SK-N-DZ (cell line): Measurements from ENCODE around the gene COMMD10.
"Not testable (repeated sequence)": the region's sequence is repeated elsewhere in the genome, so short reads cannot be mapped to it uniquely, and the experiment has no call there.

Experiments used
- DNase-seq: peaks from one replicate; pipeline ENCODE4 v3.0.0-alpha.2; 2015; ENCODE audit warnings: low spot score

COMMD10 gene

DNA sequence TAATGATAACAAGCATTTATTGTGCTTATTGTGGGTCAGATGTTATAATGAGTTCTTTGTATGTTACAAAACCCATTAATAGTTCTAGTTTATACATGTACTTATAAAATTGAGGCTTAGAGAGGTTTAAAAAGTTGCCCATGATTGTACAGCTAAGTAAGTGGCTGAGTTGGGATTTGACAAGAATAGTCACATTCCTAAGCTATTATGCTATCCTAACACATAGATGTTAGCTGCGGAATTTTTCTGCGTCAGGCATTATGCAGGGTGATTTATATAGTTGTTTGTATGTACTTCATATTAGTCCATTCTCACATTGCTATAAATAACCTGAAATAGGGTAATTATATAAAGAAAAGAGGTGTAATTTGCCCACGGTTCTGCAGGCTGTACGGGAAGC lies 12.5 kb downstream of the COMMD10 start:
- no peak for DNase-seq

DNA sequence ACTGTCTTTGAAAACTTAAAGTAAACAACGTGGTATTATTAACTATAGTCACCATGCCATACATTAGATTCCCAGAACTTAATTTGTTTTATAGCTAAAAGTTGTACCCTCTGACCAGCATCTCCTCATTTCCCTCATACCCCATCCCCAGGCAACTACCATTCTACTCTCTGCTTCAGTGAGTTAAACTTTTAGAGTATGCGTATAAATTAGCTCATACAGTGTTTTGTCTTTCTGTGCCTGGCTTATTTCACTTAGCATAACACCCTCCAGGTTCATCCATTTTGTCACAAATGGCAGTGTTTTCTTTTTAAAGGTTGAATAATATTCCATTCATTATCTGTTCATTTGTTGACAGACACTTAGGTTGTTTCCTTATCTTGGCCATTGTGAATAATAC lies 14.2 kb downstream of the COMMD10 start:
- DNase-seq = no peak

DNA sequence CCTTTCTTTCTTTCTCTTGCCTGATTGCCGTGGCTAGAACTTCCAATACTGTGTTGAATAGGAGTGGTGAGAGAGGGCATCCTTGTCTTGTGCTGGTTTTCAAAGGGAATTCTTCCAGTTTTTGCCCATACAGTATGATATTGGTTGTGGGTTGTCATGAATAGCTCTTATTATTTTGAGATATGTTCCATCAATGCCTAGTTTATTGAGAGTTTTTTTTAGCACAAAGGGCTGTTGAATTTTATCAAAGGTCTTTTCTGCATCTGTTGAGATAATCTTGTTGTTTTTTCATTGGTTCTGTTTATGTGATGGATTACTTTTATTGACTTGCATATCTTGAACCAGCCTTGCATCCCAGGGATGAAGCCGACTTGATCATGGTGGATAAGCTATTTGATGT lies 20.1 kb downstream of the COMMD10 start:
- DNase-seq = not testable (repeated sequence)

DNA sequence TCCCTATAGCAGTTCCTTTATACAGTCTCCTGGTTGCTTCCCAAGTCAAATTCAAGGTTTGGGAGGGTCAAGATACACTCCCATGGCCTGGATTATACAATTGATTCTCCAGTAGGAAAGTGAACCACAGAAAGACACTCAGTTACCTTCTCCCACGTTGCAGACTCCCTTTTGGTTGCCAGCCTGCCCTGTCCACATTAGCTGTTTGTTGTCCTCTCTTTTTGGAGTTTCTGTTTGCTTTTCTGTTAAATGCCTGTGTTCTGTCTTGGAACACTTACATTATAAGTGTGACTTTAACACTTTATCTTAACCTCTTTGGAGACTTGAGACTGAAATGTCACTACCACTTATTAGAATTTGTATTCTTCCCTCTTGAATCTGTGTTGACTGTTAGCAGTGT lies 30.3 kb downstream of the COMMD10 start:
- DNase-seq = no peak

DNA sequence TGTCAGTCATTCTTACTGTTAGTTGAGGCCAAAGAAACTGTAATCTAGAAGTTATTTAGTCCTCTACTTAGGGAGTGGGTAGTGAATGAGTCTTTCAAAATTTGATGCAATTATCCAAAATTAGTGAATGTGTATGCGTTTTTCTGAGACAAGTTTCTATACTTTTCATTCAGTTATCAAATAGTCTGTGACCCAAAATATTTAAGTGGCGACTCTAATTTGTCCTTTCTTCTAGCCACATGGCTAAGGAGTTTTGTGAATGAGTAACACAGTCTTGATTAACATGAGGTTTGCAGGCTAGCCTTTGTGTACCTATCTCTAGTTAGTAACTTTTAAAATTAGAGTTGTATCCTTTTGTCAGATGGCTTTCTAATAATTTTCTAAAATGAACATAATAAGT lies 45.6 kb downstream of the COMMD10 start:
- no peak for DNase-seq

DNA sequence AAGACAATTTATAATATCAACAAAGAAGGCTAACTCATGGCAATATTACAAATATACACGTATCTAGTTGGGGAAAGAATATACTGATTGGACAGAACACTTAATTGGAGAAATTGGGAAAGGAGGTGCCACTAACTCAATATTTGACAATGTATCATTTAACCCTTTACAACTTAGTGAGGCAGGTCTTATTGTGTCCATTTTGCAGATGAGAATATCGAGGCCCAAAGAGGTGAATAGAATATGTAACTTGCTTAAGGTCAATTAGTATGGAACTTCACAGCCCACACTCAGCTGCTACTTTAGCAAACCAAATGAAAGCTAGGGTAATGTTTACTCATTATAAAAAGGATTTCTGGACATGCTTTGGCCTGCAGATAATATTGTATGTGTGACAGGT lies 46.2 kb downstream of the COMMD10 start:
- DNase-seq = no peak

DNA sequence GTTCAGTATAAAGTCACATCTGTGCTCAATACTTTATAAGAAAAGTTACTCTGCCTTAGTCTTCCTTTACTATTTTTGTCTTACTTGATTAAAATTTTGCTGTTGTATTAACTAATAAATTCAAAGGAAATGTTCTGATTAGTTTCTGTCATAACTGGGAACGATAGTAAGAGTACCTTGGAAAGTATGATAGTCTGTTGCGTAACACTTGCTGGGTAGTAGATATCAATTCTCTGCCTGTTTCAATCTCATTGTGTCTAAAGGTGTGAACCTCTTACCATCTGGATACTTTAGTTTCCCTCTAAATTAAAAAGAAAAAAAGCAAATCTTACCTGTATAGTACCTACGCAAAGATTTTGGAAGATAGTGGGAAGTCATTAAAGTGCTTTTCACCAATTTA lies 48.5 kb downstream of the COMMD10 start:
- DNase-seq = no peak

DNA sequence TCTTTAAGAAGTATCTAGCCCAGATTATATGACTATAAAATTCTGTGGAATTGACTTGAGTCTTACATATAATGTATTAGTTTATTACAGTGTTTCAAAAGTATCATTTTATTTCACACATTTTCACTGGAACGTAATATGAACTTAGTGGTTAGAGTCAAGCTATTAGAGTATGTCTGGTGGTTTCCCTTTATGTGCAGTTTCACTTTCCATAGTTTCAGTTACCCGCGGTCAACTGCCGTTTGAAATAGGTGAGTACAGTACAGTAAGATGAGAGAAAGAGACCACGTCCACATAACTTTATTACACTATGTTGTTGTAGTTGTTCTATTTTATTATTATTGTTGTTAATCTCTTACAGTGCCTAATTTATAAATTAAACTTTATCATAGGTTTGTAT lies 50.5 kb downstream of the COMMD10 start:
- DNase-seq = no peak

DNA sequence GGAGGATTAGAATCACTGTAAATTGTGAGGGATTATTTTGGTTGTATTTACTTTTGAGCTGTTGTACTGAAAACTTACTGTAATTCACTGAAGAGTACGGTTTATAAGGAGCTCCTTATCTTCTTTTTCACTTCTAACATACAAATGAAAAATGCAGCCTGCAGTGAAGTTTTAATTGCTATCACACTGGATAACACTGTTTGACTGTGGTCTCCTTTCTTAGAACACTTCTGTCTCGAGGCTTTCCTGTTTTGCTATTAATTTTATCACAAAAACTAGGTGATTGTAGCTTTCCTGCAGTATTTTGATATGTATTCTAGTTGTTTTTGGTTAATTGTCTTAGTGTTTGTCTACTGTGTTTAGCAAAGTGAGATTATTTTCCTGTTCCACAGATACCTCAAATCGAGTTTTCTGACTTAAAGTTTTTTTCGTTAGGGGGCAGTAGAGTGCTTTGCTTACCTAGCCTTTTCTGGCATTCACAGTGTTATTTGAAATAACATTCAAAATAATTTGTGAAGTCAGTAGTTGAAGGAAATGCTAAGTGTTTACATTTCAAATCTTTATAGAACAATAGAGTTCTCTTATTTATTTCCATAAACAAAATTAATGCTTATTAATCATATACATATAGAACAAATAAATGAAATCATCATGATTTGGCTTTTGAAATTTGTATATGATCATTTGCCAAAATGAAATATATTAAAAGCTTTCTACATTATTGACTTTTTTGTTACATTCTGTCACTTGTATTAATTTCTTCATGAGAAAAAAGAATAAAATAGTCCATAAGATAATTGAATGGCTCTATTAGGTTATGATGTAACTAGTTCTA lies 52.9 kb downstream of the COMMD10 start:
- DNase-seq = peak; percentile 52

DNA sequence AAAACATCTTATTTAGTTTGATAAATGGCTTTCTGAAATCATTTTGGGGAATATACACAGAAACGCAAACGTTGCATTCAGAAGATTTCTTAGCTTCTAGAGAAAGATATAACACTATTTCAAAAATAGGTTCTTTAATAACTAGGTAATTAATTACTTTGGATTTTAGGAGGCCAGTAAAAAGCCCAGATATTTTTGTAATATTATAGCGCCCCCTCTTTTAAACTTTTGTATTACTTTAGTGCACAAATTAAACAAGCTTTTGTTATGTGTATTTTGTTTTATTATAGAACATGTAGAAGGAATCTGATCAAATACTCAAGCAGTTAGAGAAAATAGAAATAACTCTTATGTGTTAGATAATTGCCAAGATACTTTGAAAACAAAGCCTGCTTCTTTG lies 57.7 kb downstream of the COMMD10 start:
- DNase-seq = no peak

DNA sequence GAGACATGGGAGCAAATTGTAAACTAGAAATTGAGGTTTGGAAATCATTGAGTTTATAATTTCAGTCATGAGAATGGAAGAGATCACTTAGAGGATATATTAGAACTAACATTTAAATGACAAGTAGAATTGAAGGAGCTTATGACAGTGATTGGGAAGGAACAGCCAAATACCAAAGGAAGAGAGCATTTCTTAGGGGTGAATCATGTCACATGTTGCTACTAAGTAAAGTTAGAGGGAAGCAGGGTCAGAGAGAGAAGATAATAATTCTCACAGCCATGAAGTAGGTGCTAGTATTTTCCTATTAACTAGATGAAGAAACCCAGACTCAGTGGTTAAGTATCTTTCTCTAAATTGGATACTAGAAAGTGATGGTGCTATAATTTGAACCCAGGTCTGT lies 59.3 kb downstream of the COMMD10 start:
- no peak for DNase-seq

DNA sequence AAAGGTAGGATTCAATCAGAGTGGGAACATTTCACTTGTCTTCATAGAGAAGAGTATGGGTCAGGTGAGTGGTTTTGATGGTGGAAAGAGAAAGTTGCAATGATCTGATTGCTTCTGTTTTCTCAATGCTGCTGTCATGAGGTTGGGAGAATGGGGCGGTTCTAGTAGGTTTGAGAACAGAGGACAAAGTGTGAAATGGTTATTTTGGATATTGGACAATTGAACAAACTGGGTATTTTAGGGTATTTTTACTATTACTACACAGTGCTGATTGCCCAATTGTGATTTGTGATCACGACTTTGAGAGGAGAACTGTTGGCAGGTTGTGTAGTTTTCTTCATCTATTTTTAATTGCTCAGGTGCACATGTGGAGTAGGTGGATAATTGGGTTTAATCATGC lies 60.2 kb downstream of the COMMD10 start:
- no peak for DNase-seq

DNA sequence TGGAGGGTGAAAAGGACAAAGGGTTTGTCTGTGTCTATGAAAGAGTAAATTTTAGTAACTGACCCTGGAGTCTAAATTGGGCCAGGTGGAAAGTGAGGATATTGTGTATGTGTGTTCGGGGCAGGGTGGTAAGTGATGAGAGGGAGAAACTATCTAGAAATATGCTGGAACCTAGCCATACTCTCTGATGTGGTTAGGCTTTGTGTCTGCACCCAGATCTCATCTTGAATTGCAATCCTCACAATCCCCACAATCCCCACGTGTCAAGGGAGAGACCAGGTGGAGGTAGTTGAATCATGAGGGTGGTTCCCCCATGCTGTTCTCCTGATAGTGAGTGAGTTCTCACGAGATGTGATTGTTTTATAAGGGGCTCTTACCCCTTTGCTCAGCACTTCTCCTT lies 60.6 kb downstream of the COMMD10 start:
- DNase-seq = no peak

DNA sequence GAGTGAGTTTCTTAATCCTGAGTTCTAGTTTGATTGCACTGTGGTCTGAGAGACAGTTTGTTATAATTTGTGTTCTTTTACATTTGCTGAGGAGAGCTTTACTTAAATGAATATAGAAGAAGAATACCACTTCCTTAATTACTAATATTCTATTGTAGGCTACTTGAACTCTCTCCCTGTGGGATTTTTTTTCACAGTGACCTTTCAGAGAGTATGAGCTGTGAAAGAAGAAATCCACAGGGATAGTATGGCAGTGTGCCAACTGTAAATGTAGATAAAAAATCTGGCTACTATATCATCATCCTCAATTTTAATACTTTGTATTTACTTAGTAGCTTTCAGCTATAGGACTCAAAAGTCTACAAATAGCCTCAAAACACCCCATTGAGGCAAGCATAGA lies 67.3 kb downstream of the COMMD10 start:
- DNase-seq = no peak

DNA sequence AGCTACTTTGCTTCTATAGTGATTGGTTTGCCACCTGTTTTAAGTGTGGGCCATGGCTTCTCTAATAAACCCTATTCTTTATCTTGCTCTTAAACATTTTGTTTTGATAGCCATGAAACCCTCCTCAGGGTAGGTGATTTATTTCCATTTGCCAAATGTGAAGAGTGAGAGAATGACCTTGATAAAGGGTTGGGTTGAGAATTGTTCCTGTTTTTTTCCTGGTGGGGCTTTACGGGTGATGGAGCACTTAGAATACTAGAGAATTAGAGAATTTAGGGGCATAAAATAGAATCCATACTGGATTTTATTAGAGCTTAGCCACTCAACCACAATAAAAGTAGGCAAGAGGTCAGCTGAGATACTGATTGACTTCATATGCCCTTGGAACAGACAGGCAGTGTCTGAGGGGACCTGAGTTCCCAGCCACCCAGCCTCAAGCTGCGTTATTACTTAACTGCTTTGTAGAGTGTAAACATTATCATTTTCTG lies 68.9 kb downstream of the COMMD10 start:
- no peak for DNase-seq

DNA sequence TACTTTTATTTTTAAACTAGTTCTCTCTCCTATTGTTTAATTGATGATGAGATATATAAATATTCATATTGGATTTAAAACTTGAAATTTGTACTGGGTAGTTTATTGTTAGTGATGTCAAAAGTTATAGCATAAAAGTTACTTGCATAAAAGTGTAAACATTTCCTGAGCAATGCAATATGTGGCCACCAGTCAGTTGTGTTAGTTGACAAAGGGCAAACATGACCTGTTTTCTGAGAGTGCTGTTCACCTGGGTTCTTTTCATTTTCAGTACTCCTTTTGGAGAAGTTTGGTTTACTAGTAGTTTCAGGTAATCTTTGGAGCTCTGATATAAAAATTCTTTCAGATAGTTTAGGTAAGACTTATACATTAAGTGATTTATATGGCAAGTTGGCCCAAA lies 69.4 kb downstream of the COMMD10 start:
- DNase-seq = no peak

DNA sequence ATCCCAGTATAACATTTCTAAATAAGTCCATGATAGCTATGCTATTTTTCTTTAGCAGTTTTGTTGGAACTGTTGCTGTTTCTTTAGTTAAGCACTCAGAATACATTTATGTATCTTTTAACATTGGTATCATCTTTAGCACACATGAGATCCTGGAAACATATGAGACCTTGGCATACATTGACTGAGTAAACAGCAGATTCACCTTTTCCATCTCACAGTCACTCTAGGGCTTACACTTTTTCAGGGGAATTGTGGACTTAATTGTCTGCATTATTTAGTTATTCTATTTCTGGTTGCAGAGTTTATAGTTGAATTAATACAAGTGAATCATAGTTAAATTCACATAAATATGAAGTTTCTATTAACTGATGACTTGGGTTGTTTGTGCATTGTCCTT lies 70.1 kb downstream of the COMMD10 start:
- no peak for DNase-seq

DNA sequence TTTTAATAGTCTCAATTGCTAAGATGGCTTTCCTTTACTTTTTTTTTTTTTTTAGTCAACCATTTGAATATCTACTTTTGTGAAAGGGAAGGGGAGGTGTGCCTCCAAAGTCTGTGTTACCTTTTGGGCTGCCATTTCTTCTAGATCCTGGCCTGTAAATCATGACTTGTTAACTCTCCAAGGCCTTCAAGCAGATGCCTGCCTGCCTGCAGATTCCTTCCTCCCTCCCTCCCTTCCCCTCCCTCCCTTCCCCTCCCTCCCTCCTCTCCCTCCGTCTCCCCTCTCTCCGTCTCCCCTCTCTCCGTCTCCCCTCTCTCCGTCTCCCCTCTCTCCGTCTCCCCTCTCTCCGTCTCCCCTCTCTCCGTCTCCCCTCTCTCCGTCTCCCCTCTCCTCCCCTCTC lies 73.1 kb downstream of the COMMD10 start:
- DNase-seq = no peak

DNA sequence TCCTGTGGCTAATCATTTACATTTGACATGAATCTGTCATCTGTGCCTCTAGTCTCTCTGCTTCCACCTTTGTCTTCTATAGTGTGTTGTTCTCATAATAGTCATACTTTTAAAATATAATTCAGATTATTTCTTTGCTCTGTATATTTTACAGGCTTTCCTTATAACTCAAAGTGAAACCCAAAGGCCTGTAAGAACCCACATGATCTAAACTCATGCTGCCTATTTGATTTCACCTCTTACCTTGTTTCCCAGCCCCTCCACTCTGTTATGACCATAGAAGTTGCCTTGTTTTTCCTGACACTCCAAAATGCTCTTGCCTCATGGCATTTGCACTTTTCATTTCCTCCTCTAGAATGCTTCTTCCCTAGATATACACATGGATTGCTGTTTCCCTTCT lies 74.2 kb downstream of the COMMD10 start:
- DNase-seq = peak; percentile 3

DNA sequence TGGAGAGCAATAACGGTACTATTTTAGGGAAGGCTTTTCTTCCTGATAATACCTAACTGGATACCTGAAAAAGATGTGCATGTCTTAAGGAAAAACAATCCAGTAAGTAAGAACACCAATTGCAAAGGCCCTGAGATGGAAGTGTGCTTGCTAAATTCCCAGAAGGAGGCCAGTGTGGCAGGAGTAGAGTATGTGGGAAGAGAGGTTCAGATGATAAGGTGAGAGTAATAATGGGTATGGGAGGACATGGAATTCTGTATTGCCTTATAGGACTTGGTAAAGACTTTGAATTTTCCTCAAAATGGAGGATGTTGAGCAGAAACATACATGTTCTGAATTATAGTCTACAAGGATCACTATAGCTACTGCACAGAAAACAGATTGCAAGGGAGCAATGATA lies 89.3 kb downstream of the COMMD10 start:
- no peak for DNase-seq

DNA sequence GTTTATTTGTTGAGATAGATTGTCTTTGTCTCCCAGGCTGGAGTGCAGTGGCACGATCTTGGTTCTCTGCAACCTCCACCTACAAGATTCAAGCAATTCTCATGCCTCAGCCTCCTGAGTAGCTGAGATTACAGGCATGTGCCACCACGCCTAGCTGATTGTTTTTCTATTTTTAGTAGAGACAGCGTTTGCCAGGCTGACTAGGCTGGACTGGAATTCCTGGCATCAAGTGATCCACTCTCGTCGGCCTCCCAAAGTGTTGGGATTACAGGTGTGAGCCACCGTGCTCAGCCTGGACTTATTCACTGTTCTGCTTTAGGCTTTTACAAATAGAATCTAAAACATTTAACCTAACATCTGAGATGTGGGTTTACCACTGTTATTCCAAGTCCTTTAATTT lies 91.3 kb downstream of the COMMD10 start:
- no peak for DNase-seq

DNA sequence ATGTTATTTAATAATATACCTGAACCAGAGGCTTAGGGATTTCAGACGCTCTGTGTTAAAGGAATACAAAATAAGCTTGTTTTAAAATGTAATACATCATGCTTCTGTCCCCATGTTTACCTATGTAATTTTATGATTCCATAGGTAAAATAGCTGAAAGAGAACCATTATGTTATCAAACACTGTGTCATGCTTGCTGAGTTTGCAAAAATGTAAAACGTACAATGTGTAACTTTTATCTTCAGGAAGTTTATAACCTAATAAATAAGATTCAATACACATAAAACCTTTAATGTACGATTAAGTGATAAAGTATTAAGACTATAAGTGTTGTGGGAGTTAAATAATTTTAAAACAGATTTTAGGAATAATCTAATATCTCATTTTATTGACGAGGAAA lies 94.1 kb downstream of the COMMD10 start:
- DNase-seq = no peak

DNA sequence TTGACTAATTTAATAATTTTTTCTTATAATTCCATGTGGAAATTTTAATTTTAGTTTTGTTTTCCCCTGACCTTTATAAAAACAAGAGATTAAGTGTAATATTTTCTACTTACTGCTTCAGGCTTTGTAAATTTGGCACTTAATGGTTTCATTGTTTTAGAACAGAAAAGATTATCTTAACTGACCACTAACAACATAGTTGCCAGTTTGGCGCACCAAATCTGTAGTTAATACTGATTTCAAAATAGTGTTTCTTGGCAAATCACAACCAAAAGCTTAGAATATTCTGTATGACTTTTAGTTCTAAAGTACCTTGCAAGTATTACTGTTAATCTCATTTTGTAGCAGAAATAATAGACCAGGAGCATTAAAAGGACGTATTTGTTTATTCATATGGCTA lies 124.3 kb downstream of the COMMD10 start:
- DNase-seq = no peak

DNA sequence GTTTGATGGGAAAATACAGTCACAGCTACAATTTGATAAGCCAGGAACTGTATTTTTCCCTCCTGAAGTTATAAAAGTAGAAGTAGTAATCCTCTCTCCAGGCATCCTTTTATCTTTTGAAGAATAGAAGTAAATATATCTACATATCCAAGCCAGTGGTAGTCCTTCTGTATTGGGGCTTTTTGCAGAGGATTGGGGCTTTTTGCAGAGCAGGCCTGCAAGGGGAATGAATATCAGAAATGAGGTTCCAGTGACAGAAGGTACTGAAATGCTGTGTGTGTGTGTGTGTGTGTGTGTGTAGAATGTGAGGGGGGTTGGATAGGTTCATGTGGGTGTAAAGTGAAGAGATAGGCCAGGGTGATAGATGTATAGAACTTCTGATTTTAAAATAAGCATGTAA lies 127.4 kb downstream of the COMMD10 start:
- no peak for DNase-seq
